Adipocyte (in vitro differentiated cells): ENCODE measurements around the gene ONECUT2.

ENCODE experiments used
- DNase-seq: peaks from one replicate; pipeline ENCODE4 v3.0.0-alpha.2; 2015; ENCODE audit warnings: low read depth
- H3K27me3 ChIP-seq: replicated peaks from 2 replicates; pipeline ENCODE4 v1.7.0; 2013; ENCODE audit warnings: mild to moderate bottlenecking, low read length, moderate library complexity; ENCODE audit not compliant: control insufficient read depth, insufficient read depth
- H3K36me3 ChIP-seq: 2 replicates; pipeline ENCODE4 v1.7.0; 2013; ENCODE audit warnings: low read length, mild to moderate bottlenecking, moderate library complexity; ENCODE audit not compliant: control insufficient read depth, insufficient read depth, severe bottlenecking
- H3K4me1 ChIP-seq: 2 replicates; pipeline ENCODE4 v1.7.0; 2013; ENCODE audit warnings: mild to moderate bottlenecking, low read length, moderate library complexity; ENCODE audit not compliant: control insufficient read depth, insufficient read depth
- H3K4me3 ChIP-seq: 2 replicates; pipeline ENCODE4 v1.7.0; 2013; ENCODE audit warnings: mild to moderate bottlenecking, low read length, moderate library complexity
- H3K9ac ChIP-seq: 2 replicates; pipeline ENCODE4 v1.7.0; 2013; ENCODE audit warnings: mild to moderate bottlenecking, low read length, moderate library complexity
- H3K9me3 ChIP-seq: 2 replicates; pipeline ENCODE4 v1.7.0; 2013; ENCODE audit warnings: mild to moderate bottlenecking, low read length, moderate library complexity; ENCODE audit not compliant: control insufficient read depth

Gene ONECUT2

DNA sequence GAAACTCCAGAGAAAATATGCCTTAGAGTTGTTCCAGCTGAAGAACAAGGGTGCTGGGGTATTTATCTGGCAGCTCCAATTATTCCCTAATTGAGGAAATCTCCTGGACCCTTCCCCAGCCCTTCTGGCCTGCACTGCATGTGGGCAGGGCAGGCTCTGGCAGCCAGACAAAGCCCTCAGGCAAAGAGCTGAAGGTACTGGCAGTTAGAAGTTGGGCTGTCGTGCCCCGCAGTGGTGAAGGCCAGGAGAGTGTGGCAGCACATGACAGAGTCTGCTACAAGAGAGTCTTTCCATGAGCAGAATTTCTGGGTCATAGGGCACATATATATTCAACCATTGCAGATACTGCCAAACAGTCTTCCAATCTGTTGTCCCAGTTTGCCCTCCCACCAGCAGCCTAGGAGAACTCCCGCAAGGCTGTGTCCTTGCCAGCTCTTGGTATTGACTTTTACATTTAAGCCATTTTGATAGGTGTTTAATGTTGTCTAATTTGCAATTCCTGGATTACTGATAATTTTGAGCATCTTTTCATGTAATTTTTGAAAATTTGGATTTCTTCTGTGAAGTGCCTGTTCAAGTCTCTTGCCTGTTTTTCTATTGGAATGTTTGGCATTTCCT lies 26.6 kb downstream of the ONECUT2 start:
- no peak for DNase-seq
- Histone ChIP-seq H3K9me3 (no peaks in the 10 kb centered on the region), H3K9ac (no peak overlapping the region), H3K36me3 (no peaks in the 10 kb centered on the region), H3K4me1 (no peaks in the 10 kb centered on the region), H3K4me3 (no peak overlapping the region), H3K27me3 (peaks cover 10% of the 10 kb centered on the region)

DNA sequence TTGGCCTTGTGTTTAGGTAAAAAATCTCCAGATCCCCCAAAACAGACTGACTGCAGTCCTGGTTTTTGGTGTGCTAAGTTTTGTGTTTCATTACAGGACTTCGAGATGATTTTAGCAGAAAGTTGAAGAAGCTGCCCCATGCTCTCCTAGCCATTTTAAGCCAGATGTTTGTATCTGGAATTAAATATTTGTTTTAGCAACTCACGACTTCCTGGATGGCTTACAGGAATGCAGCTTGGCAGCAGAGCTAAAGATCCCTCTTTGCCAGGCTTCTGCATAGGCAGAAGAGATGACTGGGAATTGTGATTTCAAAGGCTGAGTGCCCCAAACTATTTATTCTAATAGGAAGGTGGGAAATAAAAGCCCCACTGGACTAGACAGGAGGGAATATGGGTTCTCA lies 31.1 kb downstream of the ONECUT2 start:
- no peaks in the 10 kb centered on the region for H3K36me3 ChIP-seq
- H3K4me1 ChIP-seq: no peaks in the 10 kb centered on the region
- peaks cover 15% of the 10 kb centered on the region for H3K27me3 ChIP-seq
- no peak for DNase-seq
- no peak overlapping the region for H3K9ac ChIP-seq
- no peaks in the 10 kb centered on the region for H3K9me3 ChIP-seq
- no peak overlapping the region for H3K4me3 ChIP-seq

- no peaks in the 10 kb centered on the region for H3K9me3 ChIP-seq
- no peak overlapping the region for H3K9ac ChIP-seq
- H3K4me1 ChIP-seq: no peaks in the 10 kb centered on the region
- H3K4me3 ChIP-seq: no peak overlapping the region
- no peaks in the 10 kb centered on the region for H3K36me3 ChIP-seq
- H3K27me3 ChIP-seq: peaks cover 19% of the 10 kb centered on the region
- DNase-seq: no peak
Observed at GRCh38 chr18:57466745-57467409, 31.7 kb downstream of the ONECUT2 start.

DNA sequence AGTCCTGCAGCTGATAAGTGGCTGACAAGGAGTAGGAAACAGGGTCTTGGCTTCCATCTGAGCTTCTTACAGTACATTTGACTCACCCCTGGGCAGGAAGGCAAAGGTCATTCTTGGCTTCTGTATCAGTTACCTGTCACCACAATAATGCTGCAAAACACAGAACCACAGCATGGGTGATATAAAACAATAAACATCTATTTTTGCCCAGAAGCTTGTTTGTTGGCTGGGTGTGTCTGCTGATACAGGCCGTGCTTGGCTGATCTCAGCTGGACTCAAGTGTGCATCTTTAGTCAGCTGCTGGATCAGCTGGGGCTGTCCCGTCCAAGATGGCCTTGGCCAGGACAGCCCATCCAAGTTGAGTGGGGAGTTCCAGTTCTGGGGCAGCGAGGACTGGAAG lies 34.7 kb downstream of the ONECUT2 start:
- Histone ChIP-seq H3K4me3 (no peak overlapping the region), H3K9me3 (no peaks in the 10 kb centered on the region), H3K27me3 (peaks cover 27% of the 10 kb centered on the region), H3K9ac (no peak overlapping the region), H3K4me1 (no peaks in the 10 kb centered on the region), H3K36me3 (no peaks in the 10 kb centered on the region)
- DNase-seq: no peak

- no peak overlapping the region for H3K4me3 ChIP-seq
Observed at GRCh38 chr18:57475408-57475807, 40.2 kb downstream of the ONECUT2 start.

GRCh38 chr18:57475903-57476302 lies 40.7 kb downstream of the ONECUT2 start:
- no peaks in the 10 kb centered on the region for H3K4me1 ChIP-seq
- DNase-seq: no peak
- H3K9me3 ChIP-seq: no peaks in the 10 kb centered on the region
- H3K4me3 ChIP-seq: no peak overlapping the region
- peaks cover 34% of the 10 kb centered on the region for H3K27me3 ChIP-seq
- no peaks in the 10 kb centered on the region for H3K36me3 ChIP-seq
- H3K9ac ChIP-seq: no peak overlapping the region

More at GRCh38 chr18:57475408-57475807, 40.2 kb downstream of the ONECUT2 start:
- DNase-seq: no peak
- Histone ChIP-seq H3K9ac (no peak overlapping the region), H3K36me3 (no peaks in the 10 kb centered on the region), H3K4me1 (no peaks in the 10 kb centered on the region), H3K9me3 (no peaks in the 10 kb centered on the region), H3K27me3 (peaks cover 34% of the 10 kb centered on the region)

DNA sequence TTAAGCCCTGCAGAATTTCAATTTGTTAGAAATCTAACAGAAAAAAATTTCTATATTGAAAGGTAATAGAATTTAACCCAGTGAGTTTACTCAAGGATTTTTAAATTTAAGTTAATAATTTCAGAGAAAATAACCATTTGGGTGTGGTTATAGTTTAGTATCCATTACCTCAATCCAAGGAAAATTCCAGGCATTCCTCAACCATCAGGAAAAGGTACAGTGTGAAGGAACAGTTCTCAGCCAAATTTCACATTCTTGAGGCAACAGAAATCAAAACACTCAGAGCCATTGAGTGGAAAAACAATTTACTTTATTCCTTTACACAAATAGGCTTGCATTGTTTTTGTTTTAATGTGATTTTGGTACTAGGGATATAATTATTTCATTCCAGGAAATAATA lies 45.6 kb downstream of the ONECUT2 start:
- Histone ChIP-seq H3K4me3 (no peak overlapping the region), H3K27me3 (peaks cover 8% of the 10 kb centered on the region), H3K4me1 (no peaks in the 10 kb centered on the region), H3K9me3 (no peaks in the 10 kb centered on the region), H3K9ac (no peak overlapping the region), H3K36me3 (no peaks in the 10 kb centered on the region)
- DNase-seq: no peak

DNA sequence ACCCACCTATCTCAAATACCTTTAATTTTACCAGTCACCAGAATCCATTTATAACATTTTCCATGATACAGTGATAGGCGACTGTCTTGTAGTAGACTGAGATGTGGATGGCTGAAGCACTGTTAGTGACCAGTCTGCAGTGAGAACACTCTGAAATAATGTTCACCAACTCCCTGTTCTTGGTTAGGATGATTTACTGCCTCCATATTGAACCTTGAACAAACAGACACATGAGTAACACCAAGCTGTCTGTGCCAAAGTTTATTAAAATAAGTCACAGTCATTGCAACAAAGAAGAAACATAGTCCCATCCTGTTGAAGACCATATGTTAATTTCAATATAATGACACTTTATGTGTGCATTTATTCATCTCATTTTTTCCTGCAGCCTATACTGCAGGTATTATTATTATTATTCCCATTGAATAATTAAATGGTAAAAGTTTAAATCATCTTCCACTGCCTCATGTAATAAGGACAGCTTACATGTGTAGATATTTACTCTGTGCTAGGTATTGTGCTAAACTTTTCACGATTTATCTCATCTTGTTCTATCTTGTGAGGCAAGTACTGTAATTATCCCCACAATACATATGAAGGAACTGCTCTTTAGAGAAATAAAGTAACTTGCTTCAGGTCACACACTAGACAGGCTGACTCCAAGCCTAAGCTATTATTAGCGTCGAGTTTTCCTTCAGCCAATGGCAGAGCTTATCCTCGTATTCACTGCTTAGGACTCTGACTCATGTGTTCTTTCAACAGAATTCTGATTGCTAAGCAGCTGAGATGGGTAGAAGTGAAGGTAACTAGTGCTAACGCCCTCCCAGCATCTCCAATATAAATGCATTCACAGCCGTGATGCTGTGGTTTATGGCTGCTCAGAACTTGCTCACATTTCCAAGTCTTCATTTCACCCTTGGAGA lies 62.5 kb downstream of the ONECUT2 start:
- Histone ChIP-seq H3K9me3 (no peaks in the 10 kb centered on the region), H3K4me3 (no peak overlapping the region), H3K4me1 (peaks cover 11% of the 10 kb centered on the region), H3K9ac (no peak overlapping the region), H3K27me3 (peaks cover 3% of the 10 kb centered on the region), H3K36me3 (no peaks in the 10 kb centered on the region)
- peak; percentile 1 for DNase-seq

GRCh38 chr18:57498682-57499256 lies 63.6 kb downstream of the ONECUT2 start:
- no peak for DNase-seq
- no peaks in the 10 kb centered on the region for H3K36me3 ChIP-seq
- H3K27me3 ChIP-seq: peaks cover 3% of the 10 kb centered on the region
- H3K9ac ChIP-seq: no peak overlapping the region
- no peak overlapping the region for H3K4me3 ChIP-seq
- H3K9me3 ChIP-seq: no peaks in the 10 kb centered on the region
- H3K4me1 ChIP-seq: peaks cover 11% of the 10 kb centered on the region

DNA sequence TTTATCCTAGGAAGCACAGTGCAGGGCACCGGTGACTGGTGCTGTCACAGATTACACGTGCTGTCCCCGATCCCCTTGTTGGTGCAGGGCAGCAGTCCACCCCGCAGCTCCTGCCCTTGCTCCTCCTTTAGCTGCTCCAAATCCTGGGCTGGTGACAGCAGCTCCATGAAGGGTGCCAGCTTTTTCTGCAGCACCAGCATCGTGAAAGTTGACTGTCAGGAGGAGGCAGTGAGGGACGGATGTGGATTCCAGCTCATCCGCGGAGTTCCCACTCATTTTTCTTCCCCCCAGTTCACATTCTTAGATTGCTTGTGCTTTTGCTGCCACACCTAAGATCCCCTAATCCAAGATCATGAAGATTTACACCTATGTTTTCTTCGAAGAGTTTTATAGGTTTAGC lies 67.5 kb downstream of the ONECUT2 start:
- H3K36me3 ChIP-seq: no peaks in the 10 kb centered on the region
- H3K9me3 ChIP-seq: no peaks in the 10 kb centered on the region
- peaks cover 3% of the 10 kb centered on the region for H3K27me3 ChIP-seq
- no peak for DNase-seq
- H3K9ac ChIP-seq: no peak overlapping the region
- peaks cover 3% of the 10 kb centered on the region for H3K4me1 ChIP-seq
- no peak overlapping the region for H3K4me3 ChIP-seq

DNA sequence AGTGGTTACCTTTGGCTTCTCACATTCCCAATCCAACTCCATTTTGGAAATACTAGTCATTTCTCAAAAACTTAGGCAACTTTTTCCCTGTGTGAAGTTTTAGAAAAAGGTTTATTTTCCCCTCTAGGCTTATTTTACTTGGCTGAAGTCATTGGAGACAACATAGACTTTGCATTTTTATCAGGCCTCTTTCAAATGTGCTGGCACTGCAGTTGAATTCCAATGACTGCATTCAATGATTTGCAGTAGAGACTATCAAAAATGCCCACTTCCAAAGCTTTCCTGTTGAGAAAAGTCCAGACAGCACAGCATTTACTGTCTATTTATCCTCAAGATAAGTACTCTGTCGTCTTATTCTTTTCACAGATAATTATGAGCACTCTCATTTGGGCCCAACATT lies 70.1 kb downstream of the ONECUT2 start:
- H3K36me3 ChIP-seq: no peaks in the 10 kb centered on the region
- H3K9ac ChIP-seq: no peak overlapping the region
- no peak overlapping the region for H3K4me3 ChIP-seq
- peak; percentile 0 for DNase-seq
- H3K27me3 ChIP-seq: peaks cover 4% of the 10 kb centered on the region
- no peaks in the 10 kb centered on the region for H3K4me1 ChIP-seq
- H3K9me3 ChIP-seq: no peaks in the 10 kb centered on the region
